ENCODE data around the gene HAX1. TPM values are rescaled to one million over a fixed set of nuclear protein-coding genes. Genes with fewer than 3 reads are reported as not detected.
A peak's percentile ranks its signal among the peaks of the same experiment; 100 is the strongest.
"Not testable (repeated sequence)": the region's sequence is repeated elsewhere in the genome, so short reads cannot be mapped to it uniquely, and the experiment has no call there.

The HAX1 gene
- total RNA-seq = 100 to 1,000 TPM in 2 of 4 donors, 10 to 100 TPM in 2; 52.0 to 104 (median 94.5) TPM

DNA sequence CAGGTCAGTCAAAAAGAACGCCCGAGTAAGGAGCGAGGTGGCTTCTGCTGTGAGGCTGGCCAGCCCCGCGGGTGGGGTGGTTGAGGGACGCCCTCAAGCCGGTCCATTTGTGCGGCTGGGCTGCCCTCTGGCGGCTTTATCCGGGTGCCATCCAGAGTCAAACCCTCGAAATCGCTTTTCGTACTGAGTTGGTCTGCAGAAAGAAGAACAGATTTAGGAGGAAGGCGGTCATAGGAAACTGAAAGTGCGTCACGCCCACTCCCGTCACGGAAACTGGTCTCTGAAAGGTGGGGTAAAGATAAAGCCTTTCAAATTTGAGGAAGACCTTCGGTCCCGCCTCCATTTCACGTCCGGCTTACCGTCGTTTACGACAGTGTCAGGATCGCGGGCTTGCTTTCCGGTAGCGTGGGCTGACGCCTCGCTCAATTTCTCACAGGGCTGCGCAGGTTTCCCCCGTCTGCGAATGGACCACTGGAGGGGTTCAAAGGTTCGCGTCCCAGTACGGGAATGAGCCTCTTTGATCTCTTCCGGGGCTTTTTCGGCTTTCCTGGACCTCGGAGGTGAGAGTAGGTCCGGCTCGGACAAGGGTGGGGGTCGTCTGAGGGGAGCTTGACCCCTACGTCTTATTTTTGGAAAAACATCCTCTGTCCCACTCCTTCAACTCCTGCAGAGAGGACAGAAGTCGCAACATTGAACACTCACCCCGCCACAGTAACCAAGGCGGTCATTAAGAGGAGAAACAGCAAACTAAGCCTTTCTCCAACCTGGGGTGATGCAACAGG lies at the start of gene HAX1:
Gene HAX1, plus strand, starts transcription at position 413 of the 782 bp plus-strand sequence. Its CDS starts 95 bp downstream, at position 508.
- H3K4me3 ChIP-seq (replicated peaks in 1 of 3) = peak within 1 kb of the TSS; percentile 56 to 94 (median 65)
- intact Hi-C loops (cut with DNase I) = no loop called here
- peak; percentile 93 to 94 for DNase-seq
- no peaks in the 10 kb centered on the region for H3K27me3 ChIP-seq
- peak within 1 kb of the TSS; percentile 77 to 97 (median 85) for H3K27ac ChIP-seq
- 0 to 1% methylated on average over 46 to 47 of the region's 47 CpGs for WGBS, 2 donors
- TF ChIP-seq, protein P1, sequence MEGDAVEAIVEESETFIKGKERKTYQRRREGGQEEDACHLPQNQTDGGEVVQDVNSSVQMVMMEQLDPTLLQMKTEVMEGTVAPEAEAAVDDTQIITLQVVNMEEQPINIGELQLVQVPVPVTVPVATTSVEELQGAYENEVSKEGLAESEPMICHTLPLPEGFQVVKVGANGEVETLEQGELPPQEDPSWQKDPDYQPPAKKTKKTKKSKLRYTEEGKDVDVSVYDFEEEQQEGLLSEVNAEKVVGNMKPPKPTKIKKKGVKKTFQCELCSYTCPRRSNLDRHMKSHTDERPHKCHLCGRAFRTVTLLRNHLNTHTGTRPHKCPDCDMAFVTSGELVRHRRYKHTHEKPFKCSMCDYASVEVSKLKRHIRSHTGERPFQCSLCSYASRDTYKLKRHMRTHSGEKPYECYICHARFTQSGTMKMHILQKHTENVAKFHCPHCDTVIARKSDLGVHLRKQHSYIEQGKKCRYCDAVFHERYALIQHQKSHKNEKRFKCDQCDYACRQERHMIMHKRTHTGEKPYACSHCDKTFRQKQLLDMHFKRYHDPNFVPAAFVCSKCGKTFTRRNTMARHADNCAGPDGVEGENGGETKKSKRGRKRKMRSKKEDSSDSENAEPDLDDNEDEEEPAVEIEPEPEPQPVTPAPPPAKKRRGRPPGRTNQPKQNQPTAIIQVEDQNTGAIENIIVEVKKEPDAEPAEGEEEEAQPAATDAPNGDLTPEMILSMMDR (IDR thresholded peaks at IDR 0.05) = peak; percentile 24 to 84 (median 70)
- peak in 1 of 2 donors; percentile 66 for TF ChIP-seq POLR2A (IDR thresholded peaks at IDR 0.05)
- H3K36me3 ChIP-seq = peaks cover 30% of the 10 kb centered on the region in 2 donors
- no peaks in the 10 kb centered on the region for H3K9me3 ChIP-seq
- peaks cover 6 to 10% of the 10 kb centered on the region in 2 donors for H3K4me1 ChIP-seq

DNA sequence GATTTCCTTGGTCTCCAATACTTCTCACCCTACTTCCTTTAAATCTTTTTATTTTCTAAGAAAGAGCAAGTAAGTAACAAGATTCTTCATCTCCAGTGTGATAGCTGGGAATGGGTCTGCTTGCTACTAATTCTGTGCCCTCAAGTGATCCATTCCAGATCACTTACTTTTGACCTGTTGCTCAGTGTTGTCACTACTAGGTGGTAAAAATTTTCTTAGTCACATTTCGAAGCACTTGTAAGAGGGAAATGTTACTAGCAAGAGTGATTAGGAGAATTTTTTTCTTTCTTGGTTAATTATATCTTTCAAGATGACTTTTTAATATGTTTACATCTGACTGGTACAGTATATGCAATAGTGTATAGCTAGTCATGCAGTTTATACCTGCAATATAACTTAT lies 49.5 kb upstream of the HAX1 start:
- TF ChIP-seq POLR2A (IDR thresholded peaks at IDR 0.05) = no peak
- H3K4me3 ChIP-seq (replicated peaks in 1 of 3) = no peak overlapping the region
- intact Hi-C loops (cut with DNase I) = loop anchor here (5.0 kb wide), 1 partner anchor 41 kb away; no protein-coding TSS in a partner anchor
- DNase-seq = no peak
- WGBS, 2 donors = 63 to 85% methylated on average over 1 of the region's 1 CpG
- H3K27me3 ChIP-seq = no peaks in the 10 kb centered on the region
- peak overlapping the region in 1 of 3 donors; percentile 28 for H3K27ac ChIP-seq
- H3K4me1 ChIP-seq = peaks cover 30 to 35% of the 10 kb centered on the region in 2 donors
- no peaks in the 10 kb centered on the region for H3K9me3 ChIP-seq
- H3K36me3 ChIP-seq = peaks cover 8 to 10% of the 10 kb centered on the region in 2 donors

- 68 to 69% methylated on average over 2 of the region's 2 CpGs for WGBS, 2 donors
- no peaks in the 10 kb centered on the region for H3K9me3 ChIP-seq
- H3K4me3 ChIP-seq (replicated peaks in 1 of 3) = no peak overlapping the region
- no peak for TF ChIP-seq POLR2A (IDR thresholded peaks at IDR 0.05)
- TF ChIP-seq, protein P1 (IDR thresholded peaks at IDR 0.05) = no peak
- no peaks in the 10 kb centered on the region for H3K27me3 ChIP-seq
- H3K36me3 ChIP-seq = peaks cover 15 to 17% of the 10 kb centered on the region in 2 donors
- DNase-seq = no peak
- no peak overlapping the region for H3K27ac ChIP-seq
- intact Hi-C loops (cut with DNase I) = loop anchor here (5.0 kb wide), 1 partner anchor 41 kb away; no protein-coding TSS in a partner anchor
- peaks cover 25 to 30% of the 10 kb centered on the region in 2 donors for H3K4me1 ChIP-seq
Measured at GRCh38 chr1:154223621-154224020, 48.8 kb upstream of the HAX1 start.

- no peaks in the 10 kb centered on the region for H3K27me3 ChIP-seq
- H3K9me3 ChIP-seq = no peaks in the 10 kb centered on the region
- H3K4me1 ChIP-seq = peaks cover 16 to 19% of the 10 kb centered on the region in 2 donors
- no peak for DNase-seq
- intact Hi-C loops (cut with DNase I) = no loop called here
- H3K36me3 ChIP-seq = peaks cover 31 to 32% of the 10 kb centered on the region in 2 donors
- no peak overlapping the region for H3K27ac ChIP-seq
- 95 to 98% methylated on average over 2 of the region's 2 CpGs for WGBS, 2 donors
- no peak overlapping the region for H3K4me3 ChIP-seq (replicated peaks in 1 of 3)
- TF ChIP-seq, protein P1 (IDR thresholded peaks at IDR 0.05) = no peak
- no peak for TF ChIP-seq POLR2A (IDR thresholded peaks at IDR 0.05)
Measured at GRCh38 chr1:154225370-154225769, 47.1 kb upstream of the HAX1 start.

DNA sequence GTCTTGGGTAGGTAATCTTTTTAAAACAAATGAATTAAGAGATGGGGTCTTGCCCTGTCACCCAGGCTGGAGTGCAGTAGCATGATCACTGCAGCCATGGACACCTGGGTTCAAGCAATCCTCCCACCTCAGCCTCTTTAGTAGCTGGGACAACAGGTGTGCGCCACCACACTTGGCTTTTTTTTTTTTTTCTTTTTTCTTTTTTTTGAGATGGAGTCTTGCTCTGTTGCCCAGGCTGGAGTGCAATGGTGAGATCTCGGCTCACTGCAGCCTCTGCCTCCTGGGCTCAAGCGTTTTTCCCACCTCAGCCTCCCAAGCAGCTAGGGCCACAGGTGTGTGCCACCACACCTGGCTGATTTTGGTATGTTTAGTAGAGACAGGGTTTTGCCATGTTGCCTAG lies 41.3 kb upstream of the HAX1 start:
- H3K27ac ChIP-seq; H3K4me1 ChIP-seq; H3K4me3 ChIP-seq (replicated peaks in 1 of 3); intact Hi-C loops (cut with DNase I); H3K9me3 ChIP-seq; H3K27me3 ChIP-seq; DNase-seq: not testable (repeated sequence)
- 97 to 100% methylated on average over 3 of the region's 3 CpGs for WGBS, 2 donors
- peaks cover 68 to 75% of the 10 kb centered on the region in 2 donors for H3K36me3 ChIP-seq

- H3K4me1 ChIP-seq; H3K27ac ChIP-seq; DNase-seq; intact Hi-C loops (cut with DNase I); H3K27me3 ChIP-seq; H3K4me3 ChIP-seq (replicated peaks in 1 of 3); H3K9me3 ChIP-seq: not testable (repeated sequence)
- WGBS, 2 donors = 96 to 97% methylated on average over 12 of the region's 12 CpGs
- peaks cover 76 to 83% of the 10 kb centered on the region in 2 donors for H3K36me3 ChIP-seq
Measured at GRCh38 chr1:154233127-154233526, 39.3 kb upstream of the HAX1 start.
